Fibroblast of lung (primary cell): ENCODE data around the gene PDE4D.

ENCODE experiments used
- EZH2 ChIP-seq: IDR thresholded peaks from 2 replicates; pipeline ENCODE4 v1.5.1; 2012; ENCODE audit warnings: low read length, control low read depth, mild to moderate bottlenecking; ENCODE audit errors: missing control alignments
- TF ChIP-seq, protein P1 (sequence below), 2 donors: IDR thresholded peaks in 1 of 2; conservative IDR thresholded peaks in 1 of 2; 1 replicate in 1 of 2; 2 replicates in 1 of 2; pipeline ENCODE4 v1.5.1; 2011 to 2012; ENCODE audit warnings: low read length in 2 of 2, control low read depth in 1 of 2, inconsistent platforms in 1 of 2, low read depth in 1 of 2, mild to moderate bottlenecking in 1 of 2

DNA sequence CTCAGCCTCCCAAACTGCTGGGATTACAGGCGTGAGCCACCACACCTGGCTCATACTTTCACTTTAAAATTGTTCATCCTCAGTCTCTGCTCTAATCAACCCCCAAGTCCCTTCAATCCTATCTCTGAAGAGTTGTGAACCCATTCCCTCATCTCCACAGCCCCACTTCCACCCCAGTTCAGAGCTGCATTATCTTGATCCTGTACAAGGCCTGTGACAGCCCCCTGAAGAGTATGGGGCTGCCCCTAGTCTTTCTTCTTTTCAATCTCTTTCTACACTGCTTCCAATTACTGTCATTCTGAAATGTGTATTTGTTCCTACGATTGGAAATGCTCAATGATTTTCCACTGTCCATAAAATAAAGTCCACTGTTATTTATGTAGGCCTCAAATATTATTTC, 722.4 kb downstream of the PDE4D start:
- TF ChIP-seq, protein P1, sequence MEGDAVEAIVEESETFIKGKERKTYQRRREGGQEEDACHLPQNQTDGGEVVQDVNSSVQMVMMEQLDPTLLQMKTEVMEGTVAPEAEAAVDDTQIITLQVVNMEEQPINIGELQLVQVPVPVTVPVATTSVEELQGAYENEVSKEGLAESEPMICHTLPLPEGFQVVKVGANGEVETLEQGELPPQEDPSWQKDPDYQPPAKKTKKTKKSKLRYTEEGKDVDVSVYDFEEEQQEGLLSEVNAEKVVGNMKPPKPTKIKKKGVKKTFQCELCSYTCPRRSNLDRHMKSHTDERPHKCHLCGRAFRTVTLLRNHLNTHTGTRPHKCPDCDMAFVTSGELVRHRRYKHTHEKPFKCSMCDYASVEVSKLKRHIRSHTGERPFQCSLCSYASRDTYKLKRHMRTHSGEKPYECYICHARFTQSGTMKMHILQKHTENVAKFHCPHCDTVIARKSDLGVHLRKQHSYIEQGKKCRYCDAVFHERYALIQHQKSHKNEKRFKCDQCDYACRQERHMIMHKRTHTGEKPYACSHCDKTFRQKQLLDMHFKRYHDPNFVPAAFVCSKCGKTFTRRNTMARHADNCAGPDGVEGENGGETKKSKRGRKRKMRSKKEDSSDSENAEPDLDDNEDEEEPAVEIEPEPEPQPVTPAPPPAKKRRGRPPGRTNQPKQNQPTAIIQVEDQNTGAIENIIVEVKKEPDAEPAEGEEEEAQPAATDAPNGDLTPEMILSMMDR (conservative IDR thresholded peaks at IDR 0.05 in 1 of 2, IDR thresholded peaks at IDR 0.05 in 1 of 2; ENCODE audit: low read depth in 1 of 2, low read length in 2 of 2), result no peak
- no peak for TF ChIP-seq EZH2
